Measurements from ENCODE around the gene AP1B1.

The AP1B1 gene

DNA sequence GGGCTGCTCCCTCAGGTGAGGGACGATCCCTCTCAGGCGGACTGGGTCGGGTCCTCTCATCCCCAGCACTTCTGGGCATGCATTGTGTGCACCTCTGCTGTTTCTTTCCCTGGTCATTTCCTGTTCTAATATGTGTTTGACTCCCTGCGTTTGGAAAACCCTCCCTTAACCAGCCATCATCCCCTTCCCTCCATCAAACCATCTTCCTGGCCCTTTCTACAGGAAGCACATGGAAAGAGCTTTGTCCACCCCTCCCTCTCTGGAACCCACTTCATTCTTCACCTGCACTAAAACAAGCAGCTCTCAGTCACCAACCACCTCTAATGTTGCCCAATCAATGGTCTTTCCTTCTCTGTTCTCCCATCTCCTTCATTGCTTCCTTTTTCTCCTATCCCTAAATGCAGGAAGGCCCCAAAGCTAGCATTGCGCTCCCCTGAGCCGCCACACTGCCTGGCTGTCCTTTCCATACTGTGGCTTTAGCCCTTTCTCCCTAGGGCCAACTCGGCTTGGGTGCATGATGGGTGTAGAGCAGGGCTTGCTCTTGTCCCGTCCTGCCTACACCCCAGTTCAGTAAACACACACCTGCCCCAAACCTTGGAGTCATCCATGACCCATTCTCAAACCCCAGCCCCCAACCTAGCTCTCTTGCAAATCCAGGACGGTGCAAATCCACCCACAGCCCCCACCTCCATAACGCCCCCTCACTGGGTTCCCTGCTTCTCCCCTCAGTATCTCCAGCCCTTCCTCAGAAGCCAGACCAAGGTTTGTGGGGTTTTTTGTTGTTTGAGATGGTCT lies 87.4 kb downstream of the AP1B1 start:
- no peak for DNase-seq (ENCODE audit: low read depth in 4 of 4, low spot score in 1 of 4)

GRCh38 chr22:29300467-29300806 lies 87.9 kb downstream of the AP1B1 start:
- no peak for DNase-seq (ENCODE audit: low read depth in 4 of 4, low spot score in 1 of 4)

GRCh38 chr22:29299136-29299900 lies 89.1 kb downstream of the AP1B1 start:
- DNase-seq (ENCODE audit: low read depth in 4 of 4, low spot score in 1 of 4) = no peak

DNA sequence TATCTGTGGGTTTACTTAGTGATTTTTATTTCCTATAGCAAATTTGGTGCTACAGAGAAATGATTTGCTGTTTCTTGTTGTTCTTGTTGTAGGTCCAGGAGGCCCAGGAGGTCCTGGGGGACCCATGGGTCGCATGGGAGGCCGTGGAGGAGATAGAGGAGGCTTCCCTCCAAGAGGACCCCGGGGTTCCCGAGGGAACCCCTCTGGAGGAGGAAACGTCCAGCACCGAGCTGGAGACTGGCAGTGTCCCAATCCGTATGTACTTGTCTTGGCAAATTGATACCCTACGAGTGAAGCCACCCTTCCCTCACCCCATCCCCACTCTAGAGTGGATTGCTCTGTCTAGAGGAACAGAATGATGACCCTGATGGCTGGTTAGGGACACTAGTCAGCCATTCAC lies 89.7 kb downstream of the AP1B1 start:
- DNase-seq (ENCODE audit: low read depth in 4 of 4, low spot score in 1 of 4) = no peak

- no peak for DNase-seq (ENCODE audit: low read depth in 4 of 4, low spot score in 1 of 4)
These were observed 96.0 kb downstream of the AP1B1 start for GRCh38 chr22:29292379-29292778.

DNA sequence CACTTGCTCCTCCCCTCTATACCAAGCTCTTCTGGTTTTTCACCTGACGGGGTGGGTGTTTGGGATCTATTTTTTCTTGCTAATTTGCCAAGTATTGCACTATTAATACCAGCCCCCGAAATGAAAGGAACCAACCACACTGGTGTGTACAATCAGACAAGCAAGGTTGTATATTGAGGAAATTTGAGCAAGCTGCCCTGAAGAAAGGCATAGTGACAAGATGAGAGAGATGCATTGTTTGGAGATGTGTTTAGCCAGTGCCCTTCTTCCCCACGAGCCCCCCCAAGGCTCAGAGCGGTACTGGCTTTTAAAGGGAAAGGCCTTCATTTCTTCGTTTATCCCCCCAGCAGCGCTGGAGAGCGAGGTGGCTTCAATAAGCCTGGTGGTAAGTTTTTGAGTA lies 97.2 kb downstream of the AP1B1 start:
- no peak for DNase-seq (ENCODE audit: low read depth in 4 of 4, low spot score in 1 of 4)

DNA sequence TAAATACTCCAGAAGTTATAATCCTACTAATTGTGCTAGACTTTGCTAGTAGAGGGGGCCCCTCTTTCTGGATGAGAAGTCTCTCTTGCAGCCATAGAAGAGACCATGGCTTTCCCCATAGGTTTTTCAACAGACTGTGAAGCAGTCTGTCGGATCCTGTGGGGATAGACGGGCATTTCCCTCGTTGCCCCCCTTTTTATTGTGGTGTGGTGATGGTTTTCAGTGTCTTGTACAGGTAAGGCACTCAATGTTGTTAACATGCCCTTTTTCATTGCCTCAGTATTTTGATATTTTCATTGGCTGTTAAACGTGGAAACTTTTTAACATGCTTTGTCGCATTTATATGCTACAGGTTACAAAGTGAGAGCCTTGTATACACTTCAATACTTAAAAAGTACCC lies 98.3 kb downstream of the AP1B1 start:
- DNase-seq (ENCODE audit: low read depth in 4 of 4, low spot score in 1 of 4) = no peak

- DNase-seq (ENCODE audit: low read depth in 4 of 4, low spot score in 1 of 4) = no peak
These were observed 99.5 kb downstream of the AP1B1 start for GRCh38 chr22:29288837-29289236.

- DNase-seq (ENCODE audit: low read depth in 4 of 4, low spot score in 1 of 4) = no peak
These were observed 104.2 kb downstream of the AP1B1 start for GRCh38 chr22:29284196-29284595.

- no peak for DNase-seq (ENCODE audit: low read depth in 4 of 4, low spot score in 1 of 4)
These were observed 110.4 kb downstream of the AP1B1 start for GRCh38 chr22:29277927-29278326.
